DMS 273 (cell line): Measurements from ENCODE around the gene ZFPL1.

Experiments
- DNase-seq: peaks from one replicate; lab custom pipeline; 2025; ENCODE audit not compliant: unreplicated experiment; lab: John Stamatoyannopoulos, UW

Gene ZFPL1

DNA sequence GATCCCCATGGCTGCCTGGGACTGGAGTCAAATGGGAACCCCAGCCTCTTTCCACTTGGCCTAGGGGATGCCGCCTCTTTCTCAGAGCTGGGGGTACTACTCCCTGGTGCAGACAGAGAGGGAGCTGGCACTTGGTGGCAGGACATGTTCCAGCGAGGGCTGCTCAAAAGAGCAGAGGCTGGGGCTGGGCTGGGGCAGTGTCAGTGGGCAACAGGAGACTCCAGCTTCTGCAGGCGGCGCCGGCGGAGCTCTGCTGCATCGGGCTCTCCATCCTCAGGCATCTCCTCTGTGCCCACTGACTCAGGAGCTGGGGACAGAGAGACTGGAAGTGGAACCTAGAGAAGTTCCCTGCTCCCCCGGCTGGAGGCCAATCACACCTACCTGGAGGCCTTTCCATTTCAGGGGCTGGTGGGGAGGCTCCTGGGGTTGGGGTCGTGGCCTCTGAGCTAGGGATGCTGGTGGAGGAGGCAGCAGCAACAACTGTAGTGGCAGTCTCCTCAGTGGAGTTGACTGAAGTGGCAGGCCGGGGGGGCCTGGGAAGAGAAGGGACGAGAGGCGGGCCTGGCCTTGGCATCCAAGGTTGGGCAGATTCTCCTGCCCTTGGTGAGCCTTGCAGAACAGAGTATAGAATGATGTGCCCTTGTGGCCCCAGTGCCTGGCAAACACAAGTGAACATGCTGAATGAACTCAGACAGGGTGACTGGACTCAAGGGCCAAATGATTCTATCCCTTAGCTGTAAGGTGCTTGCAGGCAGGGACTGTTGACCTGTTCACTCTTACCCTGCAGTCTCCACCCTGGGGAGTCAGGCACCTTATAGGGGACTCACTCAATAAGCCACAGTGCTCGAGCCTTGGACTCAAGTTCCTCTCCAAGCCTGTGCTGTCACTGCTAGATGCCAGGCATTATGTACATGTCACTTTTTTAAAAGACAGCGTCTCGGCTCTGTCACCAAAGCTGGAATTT lies 44.4 kb downstream of the ZFPL1 start:
- DNase-seq, result no peak

DNA sequence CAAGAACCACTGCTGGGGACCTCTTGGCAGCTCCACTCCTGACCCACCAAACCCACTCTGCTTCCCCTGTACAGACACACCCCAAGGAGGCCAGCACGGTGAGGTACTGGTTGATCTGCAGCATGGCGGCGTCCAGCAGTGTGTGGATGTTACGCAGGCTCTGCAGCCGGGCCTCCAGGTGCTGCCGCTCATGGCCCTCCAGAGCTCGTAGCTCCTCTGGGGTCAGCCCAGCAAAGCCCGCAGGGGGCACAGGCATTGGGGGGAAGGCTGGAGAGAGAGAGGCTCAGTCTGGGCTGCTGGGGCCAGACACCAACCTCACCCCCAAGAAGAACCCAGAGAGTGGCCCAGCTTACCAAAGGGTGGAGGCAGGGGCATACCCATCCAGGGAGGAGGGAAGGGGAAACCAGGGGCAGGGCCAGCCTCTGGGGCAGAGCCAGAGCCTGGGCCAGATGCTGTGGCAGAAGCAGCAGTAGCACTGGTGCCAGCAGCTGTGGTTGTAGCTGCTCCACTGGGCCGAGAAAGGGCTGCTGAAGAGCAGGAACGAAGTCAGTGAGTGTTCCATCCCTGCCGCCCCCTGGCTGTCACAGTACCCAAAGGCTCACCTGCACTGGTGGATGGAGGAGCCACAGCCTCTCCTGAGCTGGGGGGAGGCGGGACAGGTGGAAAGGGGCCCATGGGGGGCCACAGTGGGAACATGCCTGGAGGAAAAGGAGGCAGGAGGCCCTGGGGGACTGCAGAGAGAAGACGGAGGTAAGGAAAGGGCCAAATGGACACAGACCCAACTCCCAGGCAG lies 45.8 kb downstream of the ZFPL1 start:
- DNase-seq, result peak; percentile 37

DNA sequence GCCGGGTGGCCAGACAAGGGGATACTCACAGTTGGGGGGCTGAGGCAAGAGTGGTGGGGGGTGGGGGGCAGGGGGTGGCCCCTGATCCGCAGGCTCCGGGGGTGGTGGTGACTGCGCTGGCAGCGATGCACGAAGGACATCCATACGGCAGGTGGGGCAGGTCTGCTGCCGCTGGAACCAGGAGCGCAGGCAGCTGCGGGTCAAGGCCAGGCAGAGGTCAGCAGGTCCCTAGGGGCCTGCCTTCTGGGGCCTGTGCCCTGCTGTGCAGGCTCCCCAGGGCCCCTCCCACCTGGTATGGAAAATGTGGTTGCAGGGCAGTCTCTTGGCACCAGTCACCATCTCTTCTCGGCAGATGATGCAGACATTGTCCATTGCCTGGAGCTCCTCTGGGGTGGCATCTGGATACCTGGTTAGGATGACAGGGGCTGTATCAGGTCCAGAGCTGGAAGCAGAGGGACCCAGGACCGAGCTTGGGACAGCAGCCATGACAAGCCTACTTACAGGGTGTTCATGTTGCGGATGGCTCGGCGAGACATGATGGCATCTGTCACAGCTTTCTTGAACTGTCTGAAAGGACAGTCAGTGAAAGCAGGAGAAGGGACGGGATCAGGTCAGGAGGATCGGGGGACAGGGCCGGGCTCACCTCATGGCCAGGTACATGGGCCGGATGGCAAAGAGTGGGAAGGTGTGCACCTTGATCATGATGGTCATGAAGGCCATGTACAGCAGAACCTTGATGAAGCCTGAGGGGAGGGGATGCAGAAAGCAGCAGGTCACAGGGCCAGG lies 46.8 kb downstream of the ZFPL1 start:
- DNase-seq, result no peak

GRCh38 chr11:65131417-65131776 lies 47.4 kb downstream of the ZFPL1 start:
- no peak for DNase-seq

DNA sequence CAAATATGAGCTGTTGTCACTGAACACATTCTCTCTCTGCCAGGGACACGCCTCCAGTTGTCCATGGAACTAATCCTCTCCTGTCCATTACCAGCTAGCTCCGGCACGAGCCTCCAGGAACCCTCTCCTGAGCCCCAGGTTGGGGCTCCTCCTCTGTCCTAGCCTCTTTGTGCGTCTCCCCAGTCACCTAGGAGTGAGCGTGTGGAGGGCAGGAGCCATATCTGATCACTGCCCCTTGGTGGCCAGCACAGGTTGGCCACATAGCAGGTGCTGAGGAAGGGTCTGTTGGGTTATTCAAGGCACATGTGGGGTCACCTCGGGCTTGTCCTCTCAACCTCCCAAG lies 47.8 kb downstream of the ZFPL1 start:
- no peak for DNase-seq

DNA sequence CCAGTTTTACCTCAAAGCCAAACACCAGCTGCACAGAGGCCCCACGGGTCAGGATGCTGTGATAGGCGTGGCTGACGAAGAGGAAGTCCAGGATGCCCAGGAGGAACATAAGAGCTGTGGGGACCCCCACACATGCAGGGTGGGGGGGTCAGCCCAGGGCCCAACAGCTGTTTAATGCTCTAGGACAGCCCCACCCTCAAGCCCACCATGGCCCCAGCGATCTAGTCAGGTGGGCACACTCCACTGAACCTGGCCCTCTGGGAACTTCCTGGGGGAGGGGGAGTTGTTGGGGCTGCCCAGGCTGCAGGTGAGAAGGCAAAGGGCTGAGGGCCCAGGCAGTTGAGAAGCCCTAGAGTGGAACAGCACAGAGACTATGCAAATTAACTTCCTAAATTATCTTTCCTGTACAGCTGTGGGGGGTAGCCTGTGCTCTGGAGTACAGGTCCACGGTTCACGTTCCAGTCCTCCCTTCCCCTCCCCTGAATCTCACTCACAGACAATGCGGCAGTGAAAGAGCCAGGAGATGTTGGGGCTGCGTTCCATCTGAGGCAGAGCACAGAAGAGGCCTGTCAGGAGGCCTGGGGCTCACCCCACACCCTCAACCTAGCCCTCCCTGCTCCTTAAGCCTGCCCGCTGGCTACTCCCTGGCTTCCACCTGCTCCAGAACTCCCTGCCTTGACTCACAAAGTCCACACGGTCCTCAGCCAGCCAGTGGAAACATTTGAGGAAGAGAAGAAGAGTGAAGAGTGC lies 48.4 kb downstream of the ZFPL1 start:
- no peak for DNase-seq

GRCh38 chr11:65132988-65133700 lies 49.1 kb downstream of the ZFPL1 start:
- no peak for DNase-seq

GRCh38 chr11:65133724-65134123 lies 49.7 kb downstream of the ZFPL1 start:
- DNase-seq, result no peak

GRCh38 chr11:65134240-65134951 lies 50.4 kb downstream of the ZFPL1 start, which contains the start of gene SYVN1:
Gene SYVN1 (minus strand): TSS chr11:65134519. CDS start chr11:65133601, 918 bp downstream.
- DNase-seq, result peak; percentile 93

DNA sequence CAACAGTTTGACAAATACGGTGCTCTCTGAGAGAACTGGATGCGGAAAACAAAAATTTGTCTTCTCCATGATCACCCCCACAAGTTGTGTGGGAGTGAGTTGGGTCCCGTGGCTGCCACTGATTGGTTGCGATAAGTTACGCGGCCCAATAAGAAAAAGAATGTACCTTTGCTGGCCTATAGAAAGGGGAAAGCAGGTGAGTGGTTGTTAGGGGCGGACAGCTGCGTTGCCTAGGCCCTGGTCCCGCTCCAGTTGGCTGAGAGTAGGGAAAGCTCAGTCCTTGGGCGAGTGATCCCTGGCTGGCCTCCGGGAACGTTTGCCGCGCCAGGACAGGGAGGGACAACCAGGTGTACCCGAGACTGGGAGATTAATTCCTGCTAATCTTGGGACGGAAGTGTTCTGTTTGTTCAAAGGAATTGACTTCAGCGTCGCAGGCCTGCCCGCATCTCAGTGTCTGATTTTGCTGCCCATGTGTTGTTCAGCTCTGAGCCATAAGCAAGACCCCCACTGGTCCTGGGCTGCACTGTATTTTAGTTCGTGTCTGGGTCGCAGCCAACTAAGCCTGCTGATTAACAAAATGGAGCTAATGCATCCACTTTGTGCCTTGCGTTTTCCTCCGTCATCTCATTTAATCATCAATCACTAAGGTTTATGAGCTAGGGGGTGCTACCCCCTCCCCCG lies 51.1 kb downstream of the ZFPL1 start:
- DNase-seq, result peak; percentile 96

DNA sequence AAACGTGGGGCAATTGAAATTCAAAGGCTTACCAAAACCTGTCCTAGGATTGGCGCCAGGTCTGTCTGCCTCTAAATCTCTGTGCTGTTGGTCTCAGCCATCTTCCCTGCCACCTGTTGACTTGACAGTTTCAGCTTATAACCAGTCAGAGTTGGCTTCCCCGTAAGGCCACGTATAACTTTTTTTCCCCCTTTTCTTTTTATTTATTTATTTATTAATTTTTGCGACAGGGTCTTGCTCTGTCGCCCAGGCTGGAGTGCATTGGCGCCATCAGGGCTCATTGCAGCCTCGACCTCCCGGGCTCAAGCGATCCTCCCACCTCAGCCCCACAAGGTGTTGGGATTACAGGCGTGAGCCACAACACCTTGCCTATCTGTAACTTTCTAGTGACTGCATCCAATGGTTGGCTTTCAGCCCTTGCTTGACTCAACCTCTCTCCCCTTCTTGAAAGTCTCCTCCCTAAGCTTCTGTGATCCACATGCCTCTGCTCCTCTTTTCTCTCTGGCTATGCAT lies 51.7 kb downstream of the ZFPL1 start:
- no peak for DNase-seq

- no peak for DNase-seq
These were observed 52.6 kb downstream of the ZFPL1 start for GRCh38 chr11:65136515-65137096.
